Activated naive CD4-positive, alpha-beta T cell treated with anti-CD3 and anti-CD28 coated beads, Interleukin-2, amount 10 ng/mL, durations not matched to agents 7 days and 5 days (primary cell): ENCODE results near the gene PAQR9.

Source experiments
- CTCF ChIA-PET: fragments of 350-600 bp; sonication (Branson Sonifier 250); formaldehyde crosslinking; loops from one replicate; lab custom pipeline; 2021; ENCODE audit warnings: antibody characterized with exemption; lab: Charles Lee
- DNase-seq: peaks from one replicate; pipeline ENCODE4 v3.0.0-alpha.2; 2020
- H3K27ac Mint-ChIP-seq: one replicate; pipeline ENCODE4 v1.8.0; 2021; ENCODE audit warnings: mild to moderate bottlenecking, moderate library complexity, mixed read lengths
- H3K27me3 Mint-ChIP-seq: one replicate; pipeline ENCODE4 v1.8.0; 2021; ENCODE audit warnings: mild to moderate bottlenecking, mixed read lengths
- H3K36me3 Mint-ChIP-seq: one replicate; pipeline ENCODE4 v1.8.0; 2021; ENCODE audit warnings: mixed read lengths
- H3K4me1 Mint-ChIP-seq: one replicate; pipeline ENCODE4 v1.8.0; 2021; ENCODE audit warnings: mixed read lengths
- H3K4me3 Mint-ChIP-seq: one replicate; pipeline ENCODE4 v1.8.0; 2021; ENCODE audit warnings: mild to moderate bottlenecking, moderate library complexity, mixed read lengths
- H3K9me3 Mint-ChIP-seq: one replicate; pipeline ENCODE4 v1.8.0; 2021; ENCODE audit warnings: mixed read lengths

The PAQR9 gene

DNA sequence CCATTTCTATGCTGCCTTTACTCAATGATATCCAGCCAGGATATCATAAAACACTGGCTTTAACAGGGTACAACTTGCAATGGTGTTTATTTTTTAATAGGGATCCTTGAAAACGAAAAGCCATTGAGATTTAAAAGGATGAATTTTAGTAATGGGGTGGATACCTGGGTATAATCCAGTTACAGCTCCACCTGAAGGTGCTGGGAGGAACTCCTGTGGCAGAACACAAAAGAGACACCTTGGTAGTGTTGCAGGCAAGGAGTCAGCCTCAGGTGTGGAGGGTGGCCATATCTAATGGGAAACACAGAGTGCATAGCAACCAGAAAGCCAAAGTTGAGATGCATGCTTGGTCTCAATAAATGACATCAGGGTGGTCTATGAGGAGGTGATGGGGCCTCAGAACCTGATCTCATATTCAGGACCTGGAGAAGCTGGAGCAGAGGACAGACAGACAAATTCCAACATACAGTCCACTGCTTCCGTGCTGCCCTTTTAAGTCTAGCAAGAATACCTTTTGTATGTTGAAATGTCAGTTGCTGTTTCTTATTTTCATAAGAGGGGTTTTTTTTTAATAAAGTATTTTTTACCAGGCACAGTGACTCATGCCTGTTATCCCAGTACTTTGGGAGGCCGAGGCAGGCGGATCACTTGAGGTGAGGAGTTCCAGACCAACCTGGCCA is 12.0 kb upstream of the PAQR9 start:
- peaks cover 34% of the 10 kb centered on the region for H3K27me3 Mint-ChIP-seq
- H3K9me3 Mint-ChIP-seq: no peaks in the 10 kb centered on the region
- no peak for DNase-seq
- no peak overlapping the region for H3K4me3 Mint-ChIP-seq
- H3K27ac Mint-ChIP-seq: no peak overlapping the region
- H3K36me3 Mint-ChIP-seq: no peaks in the 10 kb centered on the region
- no peaks in the 10 kb centered on the region for H3K4me1 Mint-ChIP-seq
- CTCF ChIA-PET: interaction anchor here (2.0 kb wide), 1 partner anchor 147 kb away, joined by 6 read pairs; no protein-coding TSS in a partner anchor

DNA sequence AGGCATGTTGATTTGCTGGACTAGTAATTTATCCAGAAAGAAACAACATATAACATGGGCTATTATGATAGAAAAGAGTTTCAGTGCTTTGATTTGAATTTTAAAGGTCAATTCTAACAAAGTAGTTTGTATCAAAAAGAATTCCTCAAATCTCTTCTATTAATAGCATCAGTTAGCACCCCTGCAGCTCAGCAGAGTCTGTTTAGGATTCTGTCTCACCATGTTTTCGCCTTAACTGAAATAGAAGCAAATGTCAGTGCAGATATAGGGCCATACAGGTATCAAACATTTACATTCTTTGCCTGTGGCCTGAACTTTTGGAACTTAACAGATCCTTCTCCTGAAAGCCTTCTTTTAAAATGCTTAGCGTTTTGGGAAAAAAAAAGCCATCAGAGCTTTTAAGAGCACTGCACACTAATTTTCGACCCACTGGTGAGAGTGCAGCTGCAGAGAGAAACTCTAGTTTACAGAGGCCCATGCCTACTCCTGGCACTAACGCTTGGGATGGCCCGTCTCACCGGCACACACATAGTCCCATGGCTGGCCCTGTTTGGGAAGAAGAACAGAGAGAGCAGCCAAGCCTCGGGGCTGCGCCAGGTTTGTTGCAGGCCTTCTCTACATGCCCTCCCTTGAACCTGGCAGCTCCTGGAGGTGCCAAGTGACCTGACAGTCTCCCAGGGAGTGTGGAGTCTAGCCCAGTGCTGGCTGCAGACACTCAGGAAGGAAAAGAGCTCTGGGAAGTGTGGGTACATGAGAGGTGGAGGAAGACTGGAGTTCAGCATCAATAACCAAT is 9.9 kb upstream of the PAQR9 start:
- Mint-ChIP-seq H3K4me1 (no peaks in the 10 kb centered on the region), H3K9me3 (no peaks in the 10 kb centered on the region), H3K36me3 (no peaks in the 10 kb centered on the region), H3K27me3 (peaks cover 33% of the 10 kb centered on the region), H3K27ac (no peak overlapping the region), H3K4me3 (no peak overlapping the region)
- CTCF ChIA-PET: interaction anchor here (2.0 kb wide), 1 partner anchor 145 kb away, joined by 6 read pairs; no protein-coding TSS in a partner anchor
- no peak for DNase-seq

DNA sequence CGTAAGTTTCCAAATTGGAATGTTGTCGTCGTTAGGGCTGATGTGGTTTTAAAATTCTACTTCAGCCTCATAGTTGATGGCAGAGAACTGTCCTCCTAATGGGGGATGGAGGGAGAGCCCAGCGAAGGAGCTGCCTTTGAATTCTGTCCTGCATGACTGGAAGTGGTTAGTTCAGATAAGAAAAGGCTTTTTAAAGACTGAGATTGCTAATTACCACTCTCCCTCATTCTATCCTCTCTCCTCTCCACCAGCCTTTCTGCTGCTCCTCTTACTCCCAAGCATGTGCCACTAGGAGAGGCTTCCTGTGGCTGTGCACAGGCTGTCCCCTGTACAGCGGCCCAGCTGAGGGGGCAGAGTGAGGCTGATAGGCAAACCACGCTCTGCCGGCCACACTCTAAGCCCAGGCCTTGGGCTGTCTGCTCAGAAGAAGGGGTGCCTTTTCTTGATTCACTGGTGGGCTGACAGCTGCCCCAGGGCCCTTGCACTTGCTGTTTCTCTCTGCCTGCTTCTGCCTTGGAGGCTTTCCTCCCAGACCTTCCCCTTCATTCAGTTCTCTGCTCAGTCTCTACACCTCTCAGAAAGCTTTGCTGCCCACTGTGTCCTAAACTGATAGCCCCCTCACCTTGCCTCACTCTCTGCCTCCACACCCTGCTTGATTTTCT is 8.7 kb upstream of the PAQR9 start:
- DNase-seq: no peak
- CTCF ChIA-PET: no interaction called here
- no peak overlapping the region for H3K4me3 Mint-ChIP-seq
- H3K27ac Mint-ChIP-seq: no peak overlapping the region
- H3K9me3 Mint-ChIP-seq: no peaks in the 10 kb centered on the region
- no peaks in the 10 kb centered on the region for H3K36me3 Mint-ChIP-seq
- H3K27me3 Mint-ChIP-seq: peaks cover 42% of the 10 kb centered on the region
- H3K4me1 Mint-ChIP-seq: no peaks in the 10 kb centered on the region

DNA sequence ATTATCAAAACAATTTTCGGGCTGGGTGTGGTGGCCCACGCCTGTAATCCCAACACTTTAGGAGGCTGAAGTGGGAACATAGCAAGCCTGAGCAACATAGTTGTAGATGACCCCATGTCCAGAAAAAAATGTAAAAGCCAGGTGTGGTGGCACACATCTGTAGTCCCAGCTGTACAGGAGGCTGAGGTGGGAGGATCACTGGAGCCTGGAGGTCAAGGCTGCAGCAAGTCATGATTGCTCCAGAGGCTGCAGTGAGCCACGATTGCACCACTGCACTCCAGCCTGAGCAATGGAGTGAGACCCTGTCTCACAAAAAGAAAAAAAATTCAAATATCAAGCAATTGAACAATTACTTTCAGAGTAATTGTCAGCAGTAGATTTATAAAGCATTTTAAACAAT is 8.0 kb upstream of the PAQR9 start:
- DNase-seq: no peak
- Mint-ChIP-seq H3K4me3 (no peak overlapping the region), H3K27me3 (peaks cover 46% of the 10 kb centered on the region), H3K36me3 (no peaks in the 10 kb centered on the region), H3K9me3 (no peaks in the 10 kb centered on the region), H3K4me1 (no peaks in the 10 kb centered on the region), H3K27ac (no peak overlapping the region)
- CTCF ChIA-PET: no interaction called here

DNA sequence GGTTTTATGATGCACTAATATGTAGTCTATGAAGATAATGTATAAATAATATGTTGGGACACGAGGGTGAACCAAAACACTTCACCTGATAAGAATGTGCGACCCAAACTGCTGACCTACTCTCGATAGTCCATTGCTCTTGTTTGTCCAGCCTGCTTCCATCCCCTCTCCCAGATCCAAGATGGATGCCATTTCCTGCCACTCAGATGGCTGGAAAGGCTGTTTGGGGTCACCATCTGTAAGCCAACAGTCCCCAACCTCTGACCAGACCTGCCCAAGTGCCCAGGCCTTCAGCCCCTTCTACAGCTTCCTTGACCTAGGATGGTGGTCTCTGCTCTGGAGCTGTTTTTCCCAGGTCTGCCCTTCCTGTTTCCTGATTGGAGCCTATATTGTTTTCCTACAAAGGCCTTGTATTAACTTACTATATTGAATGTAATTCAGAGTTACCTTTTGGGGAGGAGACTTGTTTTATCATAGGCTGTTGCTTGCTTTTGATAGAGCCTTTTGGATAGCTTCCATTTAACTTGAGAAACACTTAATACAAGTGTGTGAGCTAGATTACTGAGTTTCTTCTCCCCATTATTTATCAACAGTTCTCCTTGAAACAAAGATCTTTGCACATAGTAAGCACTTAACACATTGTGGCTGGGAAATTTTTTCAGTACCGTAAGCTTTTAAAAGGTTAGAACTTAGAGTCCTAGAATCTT is 5.0 kb upstream of the PAQR9 start:
- CTCF ChIA-PET: interaction anchor here (0.9 kb wide), 1 partner anchor 9 kb away, joined by 3 read pairs; no protein-coding TSS in a partner anchor

DNA sequence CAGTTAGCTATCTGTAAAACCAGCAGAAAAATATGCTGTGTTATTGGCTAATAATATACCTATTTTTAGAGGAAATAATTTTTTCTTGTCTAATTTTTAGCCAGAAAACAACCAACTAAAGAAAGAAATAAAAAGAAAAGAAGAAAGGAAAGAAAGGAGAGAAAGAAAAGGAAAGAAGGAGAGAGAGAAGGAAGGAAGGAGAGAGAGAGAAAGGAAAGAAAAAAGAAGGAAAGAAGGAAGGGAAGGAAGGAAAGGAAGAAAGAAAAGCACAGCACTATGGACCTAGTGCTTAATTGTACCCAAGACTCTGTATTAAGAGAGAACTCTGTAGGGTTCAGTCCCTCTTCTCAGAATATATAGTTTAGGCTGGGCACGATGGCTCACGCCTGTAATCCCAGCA is 3.3 kb upstream of the PAQR9 start:
- CTCF ChIA-PET: interaction anchor here (0.7 to 1.0 kb wide), 4 partner anchors 22 to 751 kb away, joined by 3 to 4 read pairs (median 3); no protein-coding TSS in a partner anchor
- H3K27me3 Mint-ChIP-seq: peaks cover 68% of the 10 kb centered on the region
- no peaks in the 10 kb centered on the region for H3K9me3 Mint-ChIP-seq
- no peak for DNase-seq
- no peak overlapping the region for H3K27ac Mint-ChIP-seq
- peaks cover 11% of the 10 kb centered on the region for H3K4me1 Mint-ChIP-seq
- H3K36me3 Mint-ChIP-seq: no peaks in the 10 kb centered on the region
- H3K4me3 Mint-ChIP-seq: no peak overlapping the region

More for the DNA sequence above, 5.0 kb upstream of the PAQR9 start:
- Mint-ChIP-seq H3K36me3 (no peaks in the 10 kb centered on the region), H3K27me3 (peaks cover 60% of the 10 kb centered on the region), H3K9me3 (no peaks in the 10 kb centered on the region), H3K4me3 (no peak overlapping the region), H3K4me1 (peaks cover 4% of the 10 kb centered on the region), H3K27ac (no peak overlapping the region)
- DNase-seq: no peak

GRCh38 chr3:142965581-142965980 is 2.1 kb upstream of the PAQR9 start:
- H3K27ac Mint-ChIP-seq: no peak overlapping the region
- CTCF ChIA-PET: interaction anchor here (0.6 to 0.7 kb wide), 2 partner anchors 33 to 664 kb away, joined by 3 to 4 read pairs; no protein-coding TSS in a partner anchor
- H3K36me3 Mint-ChIP-seq: no peaks in the 10 kb centered on the region
- H3K9me3 Mint-ChIP-seq: no peaks in the 10 kb centered on the region
- H3K27me3 Mint-ChIP-seq: peaks cover 81% of the 10 kb centered on the region
- DNase-seq: no peak
- H3K4me3 Mint-ChIP-seq: no peak overlapping the region
- H3K4me1 Mint-ChIP-seq: peaks cover 11% of the 10 kb centered on the region

DNA sequence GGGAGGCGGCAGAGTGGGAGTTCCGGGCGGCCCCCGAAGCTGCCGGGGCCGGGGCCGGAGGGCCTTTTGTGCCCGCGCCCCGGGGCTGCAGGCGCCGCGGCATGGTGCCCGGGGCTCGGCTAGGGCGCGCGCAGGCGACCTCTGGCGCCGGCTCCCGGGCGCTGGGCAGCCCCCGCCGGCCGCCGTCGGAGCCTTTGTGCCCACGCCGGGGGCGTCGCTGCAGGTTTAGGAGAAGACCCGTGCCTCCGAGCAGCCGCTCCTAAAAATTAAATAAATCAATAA is 299 bp downstream of the PAQR9 start:
- CTCF ChIA-PET: no interaction called here
- H3K27me3 Mint-ChIP-seq: peaks cover 88% of the 10 kb centered on the region
- no peak for DNase-seq
- peaks cover 11% of the 10 kb centered on the region for H3K4me1 Mint-ChIP-seq
- H3K36me3 Mint-ChIP-seq: no peaks in the 10 kb centered on the region
- no peaks in the 10 kb centered on the region for H3K9me3 Mint-ChIP-seq
- H3K4me3 Mint-ChIP-seq: peak overlapping the region; percentile 71
- H3K27ac Mint-ChIP-seq: no peak overlapping the region

- CTCF ChIA-PET: no interaction called here
- Mint-ChIP-seq H3K4me1 (peaks cover 11% of the 10 kb centered on the region), H3K36me3 (no peaks in the 10 kb centered on the region), H3K4me3 (peak overlapping the region; percentile 71), H3K27ac (no peak overlapping the region), H3K27me3 (peaks cover 87% of the 10 kb centered on the region), H3K9me3 (no peaks in the 10 kb centered on the region)
- DNase-seq: no peak
Observed at GRCh38 chr3:142962520-142963233, 797 bp downstream of the PAQR9 start.

- no peaks in the 10 kb centered on the region for H3K36me3 Mint-ChIP-seq
- H3K9me3 Mint-ChIP-seq: no peaks in the 10 kb centered on the region
- no peak overlapping the region for H3K27ac Mint-ChIP-seq
- H3K4me3 Mint-ChIP-seq: peak overlapping the region; percentile 71
- DNase-seq: no peak
- H3K27me3 Mint-ChIP-seq: peaks cover 89% of the 10 kb centered on the region
- H3K4me1 Mint-ChIP-seq: peaks cover 11% of the 10 kb centered on the region
- CTCF ChIA-PET: no interaction called here
Observed at GRCh38 chr3:142962175-142962519, 1.3 kb downstream of the PAQR9 start.

GRCh38 chr3:142961539-142961938 is 1.9 kb downstream of the PAQR9 start:
- H3K4me1 Mint-ChIP-seq: peaks cover 11% of the 10 kb centered on the region

DNA sequence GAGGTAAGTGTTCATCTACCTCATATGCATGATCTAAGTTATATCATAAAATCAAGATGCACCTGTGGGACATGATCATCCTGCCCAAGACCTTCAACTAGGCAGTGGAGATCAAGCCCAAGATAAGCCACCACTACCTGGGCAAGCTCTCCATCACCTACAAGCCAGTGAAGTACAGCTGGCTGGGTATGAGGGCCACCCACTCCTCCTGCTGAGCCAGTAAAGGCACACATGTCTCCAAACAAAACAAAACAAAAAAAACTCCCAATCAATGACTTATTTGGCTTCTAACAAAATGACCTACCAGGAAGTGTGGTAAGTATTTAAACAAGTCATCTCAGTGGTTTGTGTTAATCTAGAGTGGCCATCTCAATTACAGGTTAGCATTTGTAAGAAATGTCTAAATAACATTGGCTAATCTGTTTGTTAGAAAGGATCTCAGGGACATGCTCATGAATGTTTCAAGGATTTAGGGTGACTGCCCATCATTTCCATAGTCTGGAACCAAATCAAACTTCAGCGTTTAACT is 3.1 kb downstream of the PAQR9 start:
- peaks cover 73% of the 10 kb centered on the region for H3K27me3 Mint-ChIP-seq
- no peak overlapping the region for H3K4me3 Mint-ChIP-seq
- no peak overlapping the region for H3K27ac Mint-ChIP-seq
- peaks cover 11% of the 10 kb centered on the region for H3K4me1 Mint-ChIP-seq
- H3K9me3 Mint-ChIP-seq: no peaks in the 10 kb centered on the region
- H3K36me3 Mint-ChIP-seq: no peaks in the 10 kb centered on the region
- CTCF ChIA-PET: interaction anchor here (1.2 kb wide), 1 partner anchor 9 kb away, joined by 3 read pairs; no protein-coding TSS in a partner anchor
- no peak for DNase-seq

More at GRCh38 chr3:142961539-142961938, 1.9 kb downstream of the PAQR9 start:
- H3K36me3 Mint-ChIP-seq: no peaks in the 10 kb centered on the region
- peaks cover 85% of the 10 kb centered on the region for H3K27me3 Mint-ChIP-seq
- H3K27ac Mint-ChIP-seq: no peak overlapping the region
- DNase-seq: no peak
- CTCF ChIA-PET: interaction anchor here (0.6 kb wide), 1 partner anchor 428 kb away, joined by 3 read pairs; no protein-coding TSS in a partner anchor
- H3K4me3 Mint-ChIP-seq: no peak overlapping the region
- no peaks in the 10 kb centered on the region for H3K9me3 Mint-ChIP-seq

DNA sequence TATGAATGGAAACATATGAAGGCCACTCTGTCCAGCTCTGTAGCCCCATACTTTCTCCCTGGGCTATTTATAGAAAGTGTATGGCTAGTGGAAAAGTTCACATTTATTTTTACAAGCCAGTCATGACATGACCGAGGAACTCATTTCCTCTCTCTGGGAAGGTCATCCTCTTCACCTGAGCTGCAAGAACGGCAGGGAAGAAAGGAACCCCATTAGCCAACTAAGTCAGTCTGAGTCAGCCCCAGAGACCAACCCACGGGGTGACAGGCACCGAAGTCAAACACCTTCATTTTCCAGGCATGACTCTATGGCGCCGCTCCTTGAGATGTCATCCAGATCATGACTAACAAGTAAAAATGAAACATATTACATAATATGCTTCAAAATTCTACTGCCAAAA is 4.8 kb downstream of the PAQR9 start:
- peaks cover 7% of the 10 kb centered on the region for H3K4me1 Mint-ChIP-seq
- H3K9me3 Mint-ChIP-seq: no peaks in the 10 kb centered on the region
- H3K27me3 Mint-ChIP-seq: peaks cover 60% of the 10 kb centered on the region
- no peak overlapping the region for H3K4me3 Mint-ChIP-seq
- no peaks in the 10 kb centered on the region for H3K36me3 Mint-ChIP-seq
- CTCF ChIA-PET: no interaction called here
- DNase-seq: no peak
- H3K27ac Mint-ChIP-seq: no peak overlapping the region
